ENCODE results near the gene SLC34A2. TPM values are rescaled to one million over a fixed set of nuclear protein-coding genes. Genes with fewer than 3 reads are reported as not detected.
"Not testable (repeated sequence)": the region's sequence is repeated elsewhere in the genome, so short reads cannot be mapped to it uniquely, and the experiment has no call there.

The SLC34A2 gene, protein sequence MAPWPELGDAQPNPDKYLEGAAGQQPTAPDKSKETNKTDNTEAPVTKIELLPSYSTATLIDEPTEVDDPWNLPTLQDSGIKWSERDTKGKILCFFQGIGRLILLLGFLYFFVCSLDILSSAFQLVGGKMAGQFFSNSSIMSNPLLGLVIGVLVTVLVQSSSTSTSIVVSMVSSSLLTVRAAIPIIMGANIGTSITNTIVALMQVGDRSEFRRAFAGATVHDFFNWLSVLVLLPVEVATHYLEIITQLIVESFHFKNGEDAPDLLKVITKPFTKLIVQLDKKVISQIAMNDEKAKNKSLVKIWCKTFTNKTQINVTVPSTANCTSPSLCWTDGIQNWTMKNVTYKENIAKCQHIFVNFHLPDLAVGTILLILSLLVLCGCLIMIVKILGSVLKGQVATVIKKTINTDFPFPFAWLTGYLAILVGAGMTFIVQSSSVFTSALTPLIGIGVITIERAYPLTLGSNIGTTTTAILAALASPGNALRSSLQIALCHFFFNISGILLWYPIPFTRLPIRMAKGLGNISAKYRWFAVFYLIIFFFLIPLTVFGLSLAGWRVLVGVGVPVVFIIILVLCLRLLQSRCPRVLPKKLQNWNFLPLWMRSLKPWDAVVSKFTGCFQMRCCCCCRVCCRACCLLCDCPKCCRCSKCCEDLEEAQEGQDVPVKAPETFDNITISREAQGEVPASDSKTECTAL
- total RNA-seq, result not detected

DNA sequence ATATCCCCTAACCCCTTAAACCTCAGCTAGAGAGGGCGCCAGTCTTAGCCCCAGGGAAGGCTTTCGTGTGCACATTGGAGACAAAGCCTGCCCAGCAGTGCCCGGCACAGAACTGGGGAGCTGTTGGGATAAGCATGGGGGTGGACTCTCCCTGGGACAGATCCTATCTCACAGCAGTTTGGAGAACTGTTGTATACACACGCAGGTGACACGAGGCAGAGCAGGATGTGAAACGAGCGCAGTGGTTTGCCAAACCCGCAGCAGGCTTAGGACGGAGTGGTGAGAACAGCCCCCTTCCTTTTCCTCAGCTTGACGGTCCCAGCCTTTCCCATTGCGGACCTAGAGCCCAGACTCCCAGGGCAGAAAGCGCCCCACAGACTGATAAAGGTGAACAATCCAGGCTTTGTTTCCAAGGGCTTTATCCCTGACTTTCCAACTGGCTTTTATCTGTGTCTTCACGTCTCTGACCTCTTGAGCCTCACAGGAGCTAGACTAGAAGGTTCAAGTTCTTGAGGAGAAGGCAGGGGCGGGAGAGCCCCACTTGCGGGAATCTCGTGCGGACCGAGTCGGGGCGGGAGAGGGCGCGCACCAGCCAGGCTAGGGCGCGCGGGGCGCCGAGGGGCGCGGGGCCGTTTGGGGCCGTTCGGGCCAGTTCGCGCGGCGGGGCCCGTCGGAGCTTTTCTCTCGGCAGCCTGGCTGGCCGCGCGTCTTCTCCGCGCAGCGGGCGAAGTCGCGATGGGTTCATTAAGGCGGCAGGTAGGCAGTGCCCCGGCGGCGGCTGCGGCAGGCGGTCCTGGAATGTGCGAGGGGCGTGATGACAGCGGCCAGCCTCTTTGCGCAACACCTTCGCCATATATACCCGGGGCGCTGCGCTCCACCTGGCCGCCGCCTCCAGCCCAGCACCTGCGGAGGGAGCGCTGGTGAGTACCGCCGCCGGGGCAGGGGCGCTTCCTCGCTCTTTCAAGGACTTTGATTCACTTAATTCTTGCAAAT lies at the start of gene SLC34A2:
Gene SLC34A2 (plus strand): TSS at position 881 of the 993 bp plus-strand sequence. CDS start 6,650 bp downstream, outside the sequence.
- CTCF ChIA-PET, result no interaction called here
- no peaks in the 10 kb centered on the region for H3K9me3 Mint-ChIP-seq (ENCODE audit: low read depth)
- no peak within 1 kb of the TSS for H3K27ac Mint-ChIP-seq
- H3K4me3 Mint-ChIP-seq, result no peak within 1 kb of the TSS
- DNase-seq (no peak), ATAC-seq (no peak)
- H3K27me3 Mint-ChIP-seq, result peaks cover 58% of the 10 kb centered on the region
- H3K36me3 Mint-ChIP-seq, result no peaks in the 10 kb centered on the region
- peaks cover 11% of the 10 kb centered on the region for H3K4me1 Mint-ChIP-seq

DNA sequence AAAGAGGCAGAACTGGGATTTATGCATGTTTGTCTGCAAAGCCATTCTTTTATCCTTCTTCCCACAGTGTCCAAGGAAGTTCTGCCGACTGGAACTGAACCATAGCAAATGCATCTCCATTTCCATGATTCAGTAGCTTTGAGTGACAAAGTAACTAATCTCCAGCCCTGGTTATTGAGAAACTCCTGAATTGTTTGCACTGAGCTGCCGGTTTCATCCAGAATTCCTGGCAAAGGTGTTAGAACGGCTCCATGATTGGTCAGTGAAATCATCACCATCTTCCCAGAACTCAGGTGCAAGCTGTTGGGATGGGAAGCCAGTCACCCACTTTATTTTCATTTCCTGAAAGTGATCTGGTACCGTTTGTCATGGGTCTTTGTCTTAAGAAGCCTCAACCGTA lies 47.0 kb upstream of the SLC34A2 start:
- DNase-seq, result no peak
- ATAC-seq, result no peak
- H3K36me3 Mint-ChIP-seq, result no peaks in the 10 kb centered on the region
- CTCF ChIA-PET, result no interaction called here
- H3K27me3 Mint-ChIP-seq, result no peaks in the 10 kb centered on the region
- no peak overlapping the region for H3K27ac Mint-ChIP-seq
- H3K4me1 Mint-ChIP-seq, result no peaks in the 10 kb centered on the region
- no peak overlapping the region for H3K4me3 Mint-ChIP-seq
- H3K9me3 Mint-ChIP-seq (ENCODE audit: low read depth), result no peaks in the 10 kb centered on the region

DNA sequence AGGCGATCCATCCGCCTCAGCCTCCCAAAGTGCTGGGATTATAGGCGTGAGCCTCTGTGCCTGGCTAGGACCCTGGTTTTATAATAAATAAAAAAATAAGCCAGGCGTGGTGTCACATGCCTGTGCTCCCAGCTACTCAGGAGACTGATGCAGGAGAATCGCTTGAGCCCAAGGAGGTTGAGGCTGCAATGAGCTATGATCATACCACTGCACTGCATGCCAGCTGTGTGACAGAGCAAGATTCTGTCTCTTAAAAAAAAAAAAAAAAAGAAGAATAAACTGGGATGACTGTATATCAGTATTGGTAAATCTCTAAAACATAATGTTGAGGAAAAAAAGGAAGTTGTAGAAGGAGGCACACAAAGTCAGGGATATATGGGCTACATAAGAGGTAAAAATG lies 45.7 kb upstream of the SLC34A2 start:
- ATAC-seq, result no peak
- DNase-seq, result no peak
- CTCF ChIA-PET, result no interaction called here
- Mint-ChIP-seq H3K4me3 (no peak overlapping the region), H3K4me1 (no peaks in the 10 kb centered on the region), H3K9me3 (ENCODE audit: low read depth) (no peaks in the 10 kb centered on the region), H3K36me3 (no peaks in the 10 kb centered on the region), H3K27me3 (no peaks in the 10 kb centered on the region), H3K27ac (no peak overlapping the region)

DNA sequence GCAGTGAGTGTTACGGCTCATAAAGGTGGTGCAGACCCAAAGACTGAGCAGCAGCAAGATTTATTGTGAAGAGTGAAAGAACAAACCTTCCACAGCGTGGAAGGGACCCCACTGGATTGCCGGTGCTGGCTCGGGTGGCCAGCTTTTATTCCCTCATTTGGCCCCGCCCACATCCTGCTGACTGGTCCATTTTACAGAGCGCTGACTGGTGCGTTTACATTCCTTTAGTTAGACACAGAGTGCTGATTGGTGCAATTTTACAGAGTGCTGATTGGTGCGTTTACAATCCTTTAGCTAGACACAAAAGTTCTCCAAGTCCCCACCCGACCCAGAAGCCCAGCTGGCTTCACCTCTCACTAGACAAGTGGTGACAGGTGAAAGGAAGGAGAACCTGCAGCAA lies 42.0 kb upstream of the SLC34A2 start:
- H3K9me3 Mint-ChIP-seq (ENCODE audit: low read depth); H3K4me3 Mint-ChIP-seq; ATAC-seq; DNase-seq; CTCF ChIA-PET; H3K36me3 Mint-ChIP-seq; H3K27me3 Mint-ChIP-seq; H3K27ac Mint-ChIP-seq; H3K4me1 Mint-ChIP-seq: not testable (repeated sequence)

DNA sequence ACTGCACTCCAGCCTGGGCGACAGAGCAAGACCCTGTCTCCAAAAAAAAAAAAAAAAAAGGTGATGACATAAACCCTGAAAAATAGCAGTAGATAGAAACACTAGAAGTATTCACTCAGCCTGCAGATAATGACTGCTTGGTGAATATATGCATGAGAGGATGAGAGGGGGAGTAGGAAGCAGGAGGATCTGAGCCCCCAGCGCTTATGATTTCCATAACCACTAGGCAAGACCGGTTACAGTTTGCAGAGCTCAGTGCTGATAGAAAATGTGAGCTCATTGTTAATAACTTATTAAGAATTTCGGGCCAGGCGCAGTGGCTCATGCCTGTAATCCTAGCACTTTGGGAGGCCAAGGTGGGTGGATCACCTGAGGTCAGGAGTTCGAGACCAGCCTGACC lies 40.8 kb upstream of the SLC34A2 start:
- ATAC-seq (no peak), DNase-seq (no peak)
- Mint-ChIP-seq H3K9me3 (ENCODE audit: low read depth) (no peaks in the 10 kb centered on the region), H3K27ac (no peak overlapping the region), H3K36me3 (no peaks in the 10 kb centered on the region), H3K4me1 (no peaks in the 10 kb centered on the region), H3K27me3 (no peaks in the 10 kb centered on the region), H3K4me3 (no peak overlapping the region)
- CTCF ChIA-PET, result no interaction called here

DNA sequence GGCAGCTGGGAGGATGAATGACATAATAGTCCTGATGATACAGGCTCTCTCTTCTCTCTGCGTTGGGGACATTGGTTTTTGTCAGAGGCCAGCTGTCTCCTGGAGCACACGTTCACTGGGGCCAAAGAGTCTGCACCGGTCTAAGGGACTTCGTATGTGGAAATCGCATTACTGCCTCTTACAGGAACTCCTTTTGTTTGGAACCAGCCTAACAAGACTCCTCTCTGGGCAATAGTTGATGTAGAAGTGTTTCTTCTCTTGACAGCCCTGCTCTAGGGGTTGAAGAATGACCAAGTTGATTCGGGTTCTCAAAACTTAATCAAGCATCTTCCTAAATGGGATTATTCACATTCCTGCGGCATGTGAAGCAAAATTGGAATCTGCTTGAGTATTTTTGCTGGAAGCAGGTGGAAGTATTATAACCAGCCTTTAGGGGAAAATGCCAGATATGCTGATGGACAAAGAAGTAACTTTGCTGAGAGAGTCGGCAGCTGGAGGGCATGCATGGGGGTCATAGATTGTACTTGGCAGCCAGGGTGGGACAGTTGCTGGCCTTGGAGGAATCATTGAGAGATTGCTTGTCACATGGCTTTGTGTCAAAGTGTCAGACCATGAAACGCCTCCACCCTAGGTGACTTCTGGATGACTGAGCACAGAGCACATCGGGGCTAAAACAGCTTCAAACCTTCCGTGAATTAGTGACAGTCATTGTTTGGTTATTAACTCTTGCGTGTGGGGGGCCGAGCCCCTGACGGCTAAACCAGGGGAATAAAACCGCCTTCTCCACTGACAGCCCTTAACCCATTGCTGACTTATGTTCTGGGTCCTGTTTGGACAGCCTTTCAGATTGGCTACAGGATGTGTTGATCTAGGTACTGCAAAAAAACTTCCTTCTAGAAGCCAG lies 34.4 kb upstream of the SLC34A2 start:
- CTCF ChIA-PET, result no interaction called here
- peaks cover 10% of the 10 kb centered on the region for H3K4me1 Mint-ChIP-seq
- ATAC-seq, result no peak
- H3K36me3 Mint-ChIP-seq, result no peaks in the 10 kb centered on the region
- H3K9me3 Mint-ChIP-seq (ENCODE audit: low read depth), result no peaks in the 10 kb centered on the region
- peaks cover 18% of the 10 kb centered on the region for H3K27me3 Mint-ChIP-seq
- H3K4me3 Mint-ChIP-seq, result no peak overlapping the region
- no peak overlapping the region for H3K27ac Mint-ChIP-seq
- DNase-seq, result no peak

DNA sequence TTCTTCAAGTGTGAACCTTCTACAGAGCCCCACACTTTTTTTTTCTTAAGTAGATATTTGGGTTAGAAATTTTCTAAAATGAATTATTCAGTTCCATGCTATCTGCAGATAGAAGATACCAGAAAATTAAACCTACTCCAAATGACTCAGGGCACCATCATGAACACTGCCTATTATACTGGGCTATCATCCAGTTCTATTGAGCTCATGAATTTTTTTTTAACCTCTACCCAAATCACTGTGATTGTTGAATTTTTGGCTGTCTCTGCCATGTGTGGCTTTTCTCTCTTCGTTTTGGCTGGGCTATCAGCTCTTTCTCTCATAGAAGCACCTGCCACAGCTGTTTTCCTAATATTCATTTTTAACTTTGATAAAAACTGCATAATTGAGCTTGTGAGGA lies 31.0 kb upstream of the SLC34A2 start:
- Mint-ChIP-seq H3K4me1 (peaks cover 10% of the 10 kb centered on the region), H3K9me3 (ENCODE audit: low read depth) (no peaks in the 10 kb centered on the region), H3K36me3 (no peaks in the 10 kb centered on the region), H3K27ac (no peak overlapping the region), H3K4me3 (no peak overlapping the region), H3K27me3 (peaks cover 18% of the 10 kb centered on the region)
- DNase-seq, result no peak
- CTCF ChIA-PET, result no interaction called here
- no peak for ATAC-seq

DNA sequence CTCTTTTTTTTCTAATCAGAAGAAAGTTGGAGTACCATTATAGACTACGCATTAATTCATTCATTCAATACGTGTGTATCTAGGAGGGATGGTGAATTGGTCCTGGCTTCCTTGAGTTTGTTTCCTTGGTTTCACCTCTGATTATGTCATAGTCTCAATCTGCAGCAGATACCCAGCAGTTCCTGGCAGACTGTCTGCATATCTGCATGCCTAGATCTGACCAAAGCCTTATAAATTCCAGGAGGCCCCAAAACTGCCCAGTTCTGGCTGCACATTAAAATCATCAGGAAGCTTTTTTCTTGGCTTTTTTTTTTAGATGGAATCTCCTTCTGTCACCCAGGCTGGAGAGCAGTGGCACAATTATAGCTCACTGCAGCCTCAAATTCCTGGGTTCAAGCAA lies 27.2 kb upstream of the SLC34A2 start:
- Mint-ChIP-seq H3K27me3 (peaks cover 6% of the 10 kb centered on the region), H3K4me3 (no peak overlapping the region), H3K36me3 (no peaks in the 10 kb centered on the region), H3K9me3 (ENCODE audit: low read depth) (no peaks in the 10 kb centered on the region), H3K4me1 (no peaks in the 10 kb centered on the region), H3K27ac (no peak overlapping the region)
- CTCF ChIA-PET, result no interaction called here
- ATAC-seq (no peak), DNase-seq (no peak)

DNA sequence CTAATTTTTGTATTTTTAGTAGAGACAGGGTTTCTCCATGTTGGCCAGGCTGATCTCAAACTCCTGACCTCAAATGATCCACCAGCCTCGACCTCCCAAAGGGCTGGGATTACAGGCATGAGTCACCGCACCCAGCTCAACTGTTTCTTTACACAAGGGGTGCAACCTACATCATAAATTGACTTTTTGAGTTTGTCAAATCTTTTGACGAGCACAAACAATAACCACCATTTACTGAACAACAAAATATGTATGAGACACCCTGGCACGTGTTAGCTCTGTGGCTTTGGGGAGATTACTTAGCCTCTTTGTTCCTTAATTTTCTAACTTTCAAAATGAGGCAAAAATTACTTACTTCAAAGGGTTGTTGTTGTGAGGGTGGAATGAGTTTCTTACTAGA lies 23.5 kb upstream of the SLC34A2 start:
- ATAC-seq (no peak), DNase-seq (no peak)
- Mint-ChIP-seq H3K36me3 (no peaks in the 10 kb centered on the region), H3K27ac (no peak overlapping the region), H3K9me3 (ENCODE audit: low read depth) (no peaks in the 10 kb centered on the region), H3K27me3 (peaks cover 4% of the 10 kb centered on the region), H3K4me1 (no peaks in the 10 kb centered on the region), H3K4me3 (no peak overlapping the region)
- CTCF ChIA-PET, result no interaction called here

DNA sequence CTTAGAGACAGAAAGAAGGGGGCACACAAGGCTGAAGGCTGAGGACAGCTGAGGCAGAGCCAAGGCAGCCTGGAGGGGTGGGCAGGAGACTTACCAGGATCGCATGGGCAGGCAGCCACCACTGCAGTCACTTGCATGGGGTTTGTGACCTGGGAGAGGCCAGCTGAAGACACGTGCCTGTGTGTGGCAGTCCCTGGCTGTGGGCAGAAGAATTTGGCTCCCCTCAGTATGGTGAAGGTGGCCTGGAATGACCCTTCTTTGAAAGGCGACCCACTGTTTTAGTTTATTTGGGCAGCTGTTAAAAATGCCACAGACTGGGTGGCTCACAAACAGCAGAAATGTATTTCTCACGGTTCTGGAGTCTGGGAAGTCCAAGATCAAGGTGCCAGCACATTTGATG lies 22.1 kb upstream of the SLC34A2 start:
- Mint-ChIP-seq H3K36me3 (no peaks in the 10 kb centered on the region), H3K27ac (no peak overlapping the region), H3K4me1 (no peaks in the 10 kb centered on the region), H3K9me3 (ENCODE audit: low read depth) (no peaks in the 10 kb centered on the region), H3K27me3 (peaks cover 4% of the 10 kb centered on the region), H3K4me3 (no peak overlapping the region)
- DNase-seq (no peak), ATAC-seq (no peak)
- CTCF ChIA-PET, result no interaction called here

DNA sequence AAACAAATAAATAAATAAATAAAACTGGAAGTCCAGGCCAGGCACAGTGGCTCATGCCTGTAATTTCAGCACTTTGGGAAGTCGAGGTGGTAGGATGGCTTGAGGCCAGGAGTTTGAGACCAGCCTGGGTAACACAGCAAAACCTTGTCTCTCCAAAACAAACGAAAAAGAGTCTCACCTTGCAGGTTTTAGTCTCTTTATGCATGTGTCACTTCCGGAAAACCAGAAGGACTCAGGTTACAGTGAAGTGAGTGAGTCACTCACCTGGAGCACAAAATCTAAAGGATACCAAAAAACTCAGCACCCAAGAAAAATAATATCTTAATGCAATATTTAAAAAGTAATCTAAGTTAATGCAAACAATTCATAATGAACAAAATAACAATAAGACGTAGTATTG lies 20.1 kb upstream of the SLC34A2 start:
- Mint-ChIP-seq H3K4me1 (no peaks in the 10 kb centered on the region), H3K9me3 (ENCODE audit: low read depth) (no peaks in the 10 kb centered on the region), H3K27ac (no peak overlapping the region), H3K4me3 (no peak overlapping the region), H3K27me3 (peaks cover 8% of the 10 kb centered on the region), H3K36me3 (no peaks in the 10 kb centered on the region)
- CTCF ChIA-PET, result no interaction called here
- DNase-seq (no peak), ATAC-seq (no peak)

DNA sequence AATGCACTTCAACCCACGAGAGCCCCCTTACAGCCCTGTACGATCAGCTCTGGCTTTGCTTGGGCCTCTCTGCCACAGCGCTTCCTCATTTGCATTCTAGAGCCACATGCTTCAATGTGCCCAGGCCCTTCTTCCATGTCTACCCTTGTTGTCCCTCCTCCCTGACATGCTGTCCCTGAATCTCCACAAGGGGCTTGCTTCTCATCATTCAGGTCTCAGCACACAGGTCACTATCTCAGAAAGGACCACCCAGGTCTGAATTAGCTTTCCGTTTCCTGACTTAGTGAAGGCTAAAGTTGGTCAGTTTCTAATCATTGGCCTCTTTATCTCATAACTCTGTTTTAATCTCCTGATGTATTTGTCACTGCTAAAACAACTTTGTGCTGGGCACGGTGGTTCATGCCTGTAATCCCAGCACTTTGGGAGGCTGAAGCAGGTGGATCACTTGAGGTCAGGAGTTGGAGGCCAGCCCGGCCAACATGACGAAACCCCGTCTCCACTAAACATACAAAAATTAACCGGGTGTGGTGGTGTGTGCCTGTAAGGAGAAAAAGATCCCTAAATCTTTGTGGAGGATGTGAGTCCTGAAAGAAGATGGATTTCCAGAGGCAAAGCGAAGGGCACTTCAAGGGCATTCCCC lies 17.9 kb upstream of the SLC34A2 start:
- no peaks in the 10 kb centered on the region for H3K9me3 Mint-ChIP-seq (ENCODE audit: low read depth)
- CTCF ChIA-PET, result no interaction called here
- H3K4me1 Mint-ChIP-seq, result no peaks in the 10 kb centered on the region
- no peak overlapping the region for H3K4me3 Mint-ChIP-seq
- H3K27me3 Mint-ChIP-seq, result peaks cover 4% of the 10 kb centered on the region
- no peaks in the 10 kb centered on the region for H3K36me3 Mint-ChIP-seq
- no peak overlapping the region for H3K27ac Mint-ChIP-seq
- no peak for DNase-seq
- no peak for ATAC-seq

Measured in activated CD8-positive, alpha-beta memory T cell treated with anti-CD3 and anti-CD28 coated beads, Interleukin-2, amount 10 ng/mL, durations not matched to agents 7 days and 5 days (primary cell).